ENCODE data around the gene LRRC41.

DNA sequence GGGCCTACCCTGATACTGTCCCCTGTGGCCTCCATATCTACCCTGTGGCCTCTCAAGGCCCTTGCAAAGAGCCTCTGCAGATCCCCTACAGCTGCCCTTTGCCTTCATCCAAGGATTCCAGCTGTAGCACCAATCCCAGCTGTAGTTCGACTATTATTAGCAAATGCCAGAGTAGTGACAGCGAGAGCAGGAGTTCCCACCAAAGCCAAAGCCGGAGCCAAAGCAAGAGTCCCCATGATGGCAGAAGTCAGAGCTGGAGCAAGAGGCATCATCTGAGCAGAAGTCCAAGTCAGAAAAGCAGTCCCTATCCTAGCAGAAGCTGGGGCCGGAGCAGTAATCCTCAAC is 39.9 kb upstream of the LRRC41 start:
- no peak for TF ChIP-seq RAD21 (IDR thresholded peaks at IDR 0.05; ENCODE audit: low read length)
- TF ChIP-seq, protein P1, sequence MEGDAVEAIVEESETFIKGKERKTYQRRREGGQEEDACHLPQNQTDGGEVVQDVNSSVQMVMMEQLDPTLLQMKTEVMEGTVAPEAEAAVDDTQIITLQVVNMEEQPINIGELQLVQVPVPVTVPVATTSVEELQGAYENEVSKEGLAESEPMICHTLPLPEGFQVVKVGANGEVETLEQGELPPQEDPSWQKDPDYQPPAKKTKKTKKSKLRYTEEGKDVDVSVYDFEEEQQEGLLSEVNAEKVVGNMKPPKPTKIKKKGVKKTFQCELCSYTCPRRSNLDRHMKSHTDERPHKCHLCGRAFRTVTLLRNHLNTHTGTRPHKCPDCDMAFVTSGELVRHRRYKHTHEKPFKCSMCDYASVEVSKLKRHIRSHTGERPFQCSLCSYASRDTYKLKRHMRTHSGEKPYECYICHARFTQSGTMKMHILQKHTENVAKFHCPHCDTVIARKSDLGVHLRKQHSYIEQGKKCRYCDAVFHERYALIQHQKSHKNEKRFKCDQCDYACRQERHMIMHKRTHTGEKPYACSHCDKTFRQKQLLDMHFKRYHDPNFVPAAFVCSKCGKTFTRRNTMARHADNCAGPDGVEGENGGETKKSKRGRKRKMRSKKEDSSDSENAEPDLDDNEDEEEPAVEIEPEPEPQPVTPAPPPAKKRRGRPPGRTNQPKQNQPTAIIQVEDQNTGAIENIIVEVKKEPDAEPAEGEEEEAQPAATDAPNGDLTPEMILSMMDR (IDR thresholded peaks at IDR 0.05) = no peak
- TF ChIP-seq YY1 (IDR thresholded peaks at IDR 0.05; ENCODE audit: low read depth) = no peak
- no peak for TF ChIP-seq POLR2AphosphoS5 (IDR thresholded peaks at IDR 0.05; ENCODE audit: low read depth, low read length)
- TF ChIP-seq, protein P2, sequence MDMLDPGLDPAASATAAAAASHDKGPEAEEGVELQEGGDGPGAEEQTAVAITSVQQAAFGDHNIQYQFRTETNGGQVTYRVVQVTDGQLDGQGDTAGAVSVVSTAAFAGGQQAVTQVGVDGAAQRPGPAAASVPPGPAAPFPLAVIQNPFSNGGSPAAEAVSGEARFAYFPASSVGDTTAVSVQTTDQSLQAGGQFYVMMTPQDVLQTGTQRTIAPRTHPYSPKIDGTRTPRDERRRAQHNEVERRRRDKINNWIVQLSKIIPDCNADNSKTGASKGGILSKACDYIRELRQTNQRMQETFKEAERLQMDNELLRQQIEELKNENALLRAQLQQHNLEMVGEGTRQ (IDR thresholded peaks at IDR 0.05; ENCODE audit: borderline replicate concordance, low read depth, low read length) = no peak
- TF ChIP-seq GATA2 (CRISPR knock-in tag; IDR thresholded peaks at IDR 0.05) = no peak
- no peak for TF ChIP-seq RFX5 (IDR thresholded peaks at IDR 0.05; ENCODE audit: low read length)
- TF ChIP-seq TAF1 (IDR thresholded peaks at IDR 0.05; ENCODE audit: borderline replicate concordance, low read depth, low read length) = no peak
- TF ChIP-seq EP300 (IDR thresholded peaks at IDR 0.05; ENCODE audit: borderline replicate concordance in 1 of 2, low read depth in 1 of 2, low read length in 1 of 2) = no peak

Data from SK-N-SH (cell line).